NCI-H2196 treated with DMSO at 0.1 percent for 48 hours (cell line): ENCODE measurements around the gene PXT1.
"Not testable (repeated sequence)": the region's sequence is repeated elsewhere in the genome, so short reads cannot be mapped to it uniquely, and the experiment has no call there.

Experiments used
- DNase-seq: peaks from one replicate; lab custom pipeline; 2025; ENCODE audit not compliant: unreplicated experiment; lab: John Stamatoyannopoulos, UW

PXT1 gene, protein sequence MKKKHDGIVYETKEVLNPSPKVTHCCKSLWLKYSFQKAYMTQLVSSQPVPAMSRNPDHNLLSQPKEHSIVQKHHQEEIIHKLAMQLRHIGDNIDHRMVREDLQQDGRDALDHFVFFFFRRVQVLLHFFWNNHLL

DNA sequence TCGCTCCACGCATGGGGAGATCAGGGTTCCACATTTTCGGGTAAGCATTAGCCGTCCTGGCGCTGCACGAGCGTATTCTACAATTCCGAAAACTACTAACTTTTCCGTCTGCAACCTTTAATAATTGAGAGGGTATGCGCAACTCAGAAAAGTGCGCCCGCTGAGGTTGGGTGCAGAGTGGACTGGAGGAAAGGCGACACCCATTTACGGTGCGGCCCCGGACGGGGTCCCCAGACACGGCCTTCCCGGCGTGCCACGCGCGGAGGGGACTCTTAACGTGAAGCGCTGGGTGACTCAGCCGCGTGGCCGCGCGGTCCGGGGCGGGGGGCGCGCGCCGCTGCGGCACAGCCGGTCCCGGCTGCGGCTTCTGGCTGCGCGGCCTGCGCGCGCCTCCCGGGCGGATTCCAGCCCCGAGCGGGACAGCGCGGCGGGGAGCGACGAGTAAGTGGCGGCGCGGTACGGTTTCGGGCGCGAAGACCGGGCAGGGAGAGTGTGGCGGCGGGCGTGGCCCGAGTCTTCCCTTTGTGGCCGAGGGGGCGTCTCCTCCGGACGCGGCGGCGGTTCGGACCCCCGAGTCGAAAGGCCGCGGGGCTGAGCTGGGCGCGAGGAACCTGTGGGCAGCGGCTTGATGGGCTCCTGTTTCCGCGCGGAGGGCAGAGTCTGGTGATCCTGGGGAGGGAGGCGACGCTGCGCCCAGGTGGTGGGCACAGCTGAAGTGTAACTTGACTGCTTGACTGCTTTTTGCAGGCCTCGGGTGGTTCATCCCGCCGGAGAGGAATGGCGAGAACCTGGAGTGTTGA, at the start of gene PXT1, which contains the start of gene KCTD20:
TSS of gene PXT1 (minus strand) at position 184 of the 800 bp plus-strand sequence. CDS start 16,772 bp downstream, outside the sequence.
TSS of gene KCTD20 (plus strand) at position 330 of the 800 bp plus-strand sequence. CDS start 27,098 bp downstream, outside the sequence.
- peak; percentile 64 for DNase-seq

DNA sequence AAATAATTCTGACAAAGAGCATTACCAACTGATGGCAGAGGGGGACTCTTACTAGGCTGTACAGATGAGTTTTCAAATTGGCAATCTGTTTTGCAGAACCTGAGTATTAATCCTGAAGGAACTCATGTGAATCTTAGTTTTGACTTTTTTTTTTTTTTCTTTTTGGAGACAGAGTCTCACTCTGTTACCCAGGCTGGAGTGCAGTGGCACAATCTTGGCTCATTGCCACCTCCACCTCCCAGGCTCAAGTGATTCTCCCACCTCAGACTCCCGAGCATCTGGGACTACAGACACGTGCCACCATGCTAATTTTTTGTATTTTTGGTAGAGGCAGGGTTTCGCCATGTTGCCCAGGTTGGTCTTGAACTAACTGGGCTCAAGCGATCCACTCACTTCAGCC, 49.4 kb upstream of the PXT1 start:
- no peak for DNase-seq

- DNase-seq, result no peak
Measured at GRCh38 chr6:36491378-36491965, 48.8 kb upstream of the PXT1 start.

DNA sequence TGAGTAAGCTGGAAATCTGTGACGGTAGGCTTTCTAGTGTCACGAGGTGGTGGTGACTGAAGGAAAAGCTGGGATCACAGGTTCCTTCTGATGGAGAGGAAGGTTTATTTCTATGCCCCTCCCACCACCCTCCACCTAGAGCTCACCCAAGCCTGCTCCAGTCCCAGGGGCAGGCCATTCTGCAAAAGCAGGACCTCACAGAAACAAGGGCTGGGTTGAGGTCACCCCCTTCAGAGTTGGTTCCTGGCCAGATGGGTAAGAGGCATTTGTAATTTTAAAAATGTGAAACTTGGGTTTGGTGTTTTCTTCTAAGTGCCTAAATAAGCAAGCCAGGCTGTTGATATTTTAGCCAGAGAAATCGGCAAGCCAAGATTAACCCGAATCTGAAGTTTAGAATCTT, 46.8 kb upstream of the PXT1 start:
- no peak for DNase-seq

DNA sequence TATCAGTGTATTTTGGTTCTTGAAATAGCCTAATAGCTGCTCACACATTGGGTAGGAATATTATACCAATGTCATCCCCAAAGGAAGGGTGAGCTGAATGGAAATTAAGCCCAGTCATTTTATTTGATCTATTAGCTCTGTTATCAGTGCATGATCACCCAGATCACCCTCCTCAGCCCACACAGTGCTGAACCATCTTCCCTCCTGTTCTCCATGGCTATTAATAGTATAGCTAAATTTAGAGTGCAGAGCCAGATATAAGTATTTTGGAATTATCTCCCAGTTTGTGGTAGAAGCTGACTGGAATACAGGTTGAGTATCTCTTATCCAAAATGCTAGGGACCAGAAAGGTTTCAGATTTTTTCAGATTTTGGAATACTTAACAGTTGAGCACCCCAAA, 45.6 kb upstream of the PXT1 start:
- no peak for DNase-seq

GRCh38 chr6:36487698-36488097, 45.0 kb upstream of the PXT1 start:
- no peak for DNase-seq

GRCh38 chr6:36484736-36485135, 42.1 kb upstream of the PXT1 start:
- DNase-seq, result no peak

DNA sequence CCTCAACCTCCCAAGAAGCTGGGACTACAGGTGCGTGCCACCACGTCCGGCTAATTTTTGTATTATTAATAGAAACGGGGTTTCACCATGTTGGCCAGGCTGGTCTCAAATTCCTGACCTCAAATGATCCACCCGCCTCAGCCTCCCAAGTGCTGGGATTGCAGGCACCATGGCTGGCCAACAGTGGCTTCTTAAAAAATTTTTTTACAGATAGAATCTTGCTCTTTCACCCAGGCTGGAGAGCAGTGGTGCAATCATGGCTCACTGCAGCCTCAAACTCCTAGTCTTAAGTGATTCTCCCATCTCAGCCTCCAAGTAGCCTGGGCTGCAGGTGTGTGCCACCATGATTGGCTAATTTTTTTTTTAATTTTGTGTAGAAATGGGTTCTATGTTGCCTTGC, 40.7 kb upstream of the PXT1 start:
- not testable (repeated sequence) for DNase-seq

DNA sequence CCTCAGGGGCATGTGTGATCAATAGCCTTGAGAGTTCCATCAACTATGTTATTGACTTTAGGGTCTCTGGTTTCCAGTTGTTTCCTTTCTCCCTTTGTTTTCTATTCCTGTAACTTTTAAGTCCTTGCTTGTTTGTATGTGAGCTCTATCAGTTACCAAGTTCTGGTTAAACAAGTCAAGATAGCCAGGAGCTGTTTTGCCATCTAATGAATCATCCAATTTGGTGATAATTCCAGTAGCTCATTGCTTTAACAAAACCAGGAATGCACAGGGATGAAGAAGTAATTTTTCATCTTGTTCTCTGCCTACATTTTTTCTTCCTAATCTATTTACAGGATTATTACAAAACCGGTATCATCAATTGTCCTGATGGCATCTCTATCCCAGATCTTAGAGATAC, 36.6 kb upstream of the PXT1 start:
- no peak for DNase-seq

- DNase-seq, result no peak
Measured at GRCh38 chr6:36478051-36478526, 35.4 kb upstream of the PXT1 start.

DNA sequence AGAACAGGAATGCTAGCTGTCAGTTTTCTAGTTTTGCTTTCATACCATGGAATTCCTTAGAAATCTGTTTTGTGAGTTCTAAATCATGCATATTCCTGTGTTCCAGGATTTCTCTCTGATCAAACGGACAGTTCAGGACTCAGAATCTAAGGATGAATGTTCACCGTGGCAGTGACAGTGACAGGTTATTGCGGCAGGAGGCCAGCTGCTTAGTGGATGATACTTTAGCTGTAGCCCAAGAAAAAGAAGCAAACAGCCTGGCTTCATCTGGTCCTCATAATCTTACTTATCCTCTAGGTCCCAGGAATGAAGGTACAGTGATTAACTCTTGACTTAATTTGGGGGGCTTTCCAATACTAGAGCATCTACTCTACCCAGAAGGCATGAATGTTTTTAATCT, 27.3 kb upstream of the PXT1 start:
- DNase-seq, result no peak

DNA sequence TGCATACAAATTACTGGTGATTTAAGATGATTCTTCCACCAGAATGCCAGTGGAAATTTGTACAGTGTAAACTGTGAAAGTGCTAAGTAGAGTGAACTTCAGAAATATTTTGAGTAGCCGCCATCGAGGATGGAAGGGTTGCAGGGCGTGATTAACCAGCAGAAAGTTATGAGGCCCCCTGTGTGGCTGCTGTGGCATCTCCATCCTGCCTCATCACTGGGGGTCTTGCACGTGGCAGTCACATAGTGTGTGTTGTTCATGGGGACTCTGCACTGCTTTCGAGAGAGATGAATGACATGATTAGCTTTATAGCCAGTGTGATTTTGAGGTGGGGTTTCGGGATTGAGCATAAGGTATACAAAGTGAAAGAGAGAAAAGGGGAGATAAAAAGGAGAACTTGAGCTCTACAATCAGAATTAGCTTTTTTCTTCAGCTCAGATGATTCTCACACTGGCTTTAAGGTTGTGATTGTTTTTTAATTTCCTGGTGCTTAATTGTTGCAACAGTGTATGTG, 26.6 kb upstream of the PXT1 start:
- DNase-seq, result no peak

DNA sequence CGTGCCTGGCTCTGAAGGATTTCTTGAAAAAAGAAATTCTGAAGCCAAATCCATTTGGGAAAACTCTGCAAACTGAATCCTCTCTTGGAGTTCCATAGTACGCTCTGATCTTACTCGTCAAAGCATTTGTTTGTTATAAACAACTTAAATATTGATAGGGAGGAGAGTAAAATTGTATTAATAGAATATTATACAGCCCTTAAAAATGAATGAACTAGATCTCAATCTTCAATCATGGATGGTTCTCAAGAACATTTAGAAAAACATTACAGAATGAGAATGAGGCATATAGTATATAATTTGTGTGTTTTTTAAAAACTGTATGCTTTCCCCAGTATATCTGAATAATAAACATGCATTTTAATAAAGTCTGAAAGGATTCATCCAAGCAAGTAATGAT, 25.0 kb upstream of the PXT1 start:
- DNase-seq, result no peak

GRCh38 chr6:36464233-36464632, 21.6 kb upstream of the PXT1 start:
- no peak for DNase-seq

DNA sequence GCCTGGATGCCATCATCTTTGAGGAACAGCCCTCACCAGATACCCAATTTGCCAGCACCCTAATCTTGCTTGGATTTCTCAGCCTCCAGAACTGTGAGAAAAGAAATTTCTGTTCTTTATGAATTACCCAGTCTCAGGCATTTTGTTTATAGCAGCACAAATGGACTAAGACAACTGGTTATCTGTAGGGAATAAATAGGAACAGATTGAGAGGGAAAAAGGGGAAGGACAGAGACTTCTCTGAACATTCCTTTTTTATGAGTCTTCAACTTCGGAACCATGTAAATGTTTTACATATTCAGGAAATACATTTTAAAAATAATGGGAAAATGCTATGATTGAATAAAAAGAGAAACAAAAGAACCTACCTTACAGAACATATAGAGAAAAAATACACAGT, 21.0 kb upstream of the PXT1 start:
- DNase-seq, result no peak

DNA sequence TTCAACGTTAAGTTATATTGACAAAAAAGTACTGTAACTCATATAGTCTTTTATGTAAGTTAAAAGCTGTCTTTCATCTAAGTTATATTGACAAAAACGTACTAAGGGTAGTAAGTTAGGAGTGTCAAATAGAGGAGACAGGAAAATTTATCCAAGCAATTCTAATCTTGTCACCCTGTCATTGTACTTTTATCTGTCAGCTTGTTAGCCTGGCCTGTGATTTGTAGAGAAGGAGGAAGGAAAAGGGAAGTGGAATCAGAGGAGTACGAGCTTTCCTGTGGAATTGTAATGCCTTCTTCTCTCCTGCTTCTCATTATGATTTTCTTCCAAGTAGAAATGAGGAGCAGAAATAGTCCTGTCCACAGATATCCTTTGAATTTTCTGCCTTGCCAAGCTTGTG, 19.0 kb upstream of the PXT1 start:
- no peak for DNase-seq

GRCh38 chr6:36460916-36461315, 18.3 kb upstream of the PXT1 start:
- no peak for DNase-seq

- DNase-seq, result no peak
Measured at GRCh38 chr6:36459501-36459900, 16.8 kb upstream of the PXT1 start.

DNA sequence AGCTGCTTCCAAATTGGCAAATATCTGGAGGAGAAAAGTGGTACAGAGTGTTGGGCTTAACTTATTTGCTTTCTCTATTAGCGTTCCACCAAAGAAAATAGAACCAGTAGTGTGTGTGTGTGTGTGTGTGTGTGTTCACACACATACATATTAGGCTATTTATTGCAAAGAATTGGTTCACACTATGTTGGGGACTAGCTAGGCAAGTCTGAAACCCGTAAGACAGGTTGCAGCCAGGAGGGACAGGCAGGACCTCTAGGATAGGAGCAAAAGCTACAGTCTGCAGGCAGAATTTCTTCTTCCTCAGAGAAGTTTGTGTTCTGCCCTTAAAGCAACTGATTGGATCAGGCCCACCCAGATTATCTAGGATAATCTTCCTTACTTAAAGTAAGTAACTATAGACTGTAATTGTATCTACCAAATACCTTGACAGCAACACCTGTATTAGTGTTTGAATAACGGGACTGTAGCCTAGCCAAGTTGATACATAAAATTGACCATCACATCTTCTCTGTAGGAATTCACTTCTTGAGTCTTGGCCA, 12.9 kb upstream of the PXT1 start:
- no peak for DNase-seq

- DNase-seq, result not testable (repeated sequence)
Measured at GRCh38 chr6:36452897-36453296, 10.2 kb upstream of the PXT1 start.

GRCh38 chr6:36449173-36449572, 6.5 kb upstream of the PXT1 start:
- DNase-seq, result not testable (repeated sequence)

DNA sequence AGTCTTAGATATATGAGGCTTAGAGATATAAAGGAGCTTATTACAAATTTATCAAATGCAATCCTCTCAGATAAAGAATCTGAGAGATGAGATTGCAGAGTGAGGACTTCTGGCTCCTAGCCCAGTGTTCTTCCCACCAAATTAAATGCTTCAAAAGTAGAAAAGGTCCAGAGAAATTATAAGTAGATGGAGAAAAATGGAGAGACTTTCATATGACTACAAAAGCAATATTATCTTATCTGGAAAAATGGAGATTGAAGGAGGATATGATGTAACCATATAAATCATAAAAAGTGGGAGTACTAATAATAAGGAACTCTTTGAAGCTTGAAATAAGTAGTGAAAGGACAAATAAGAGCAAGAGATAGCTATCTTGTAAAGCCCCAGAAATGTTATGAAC, 3.0 kb upstream of the PXT1 start:
- DNase-seq, result no peak
